Middle frontal gyrus (tissue), 1 donor: Measurements from ENCODE around the gene EIF5B.

Experiments
- DNase-seq: peaks from one replicate; pipeline ENCODE4 v3.0.0-alpha.2; 2015; ENCODE audit warnings: low spot score; ENCODE audit errors: extremely low spot score

The EIF5B gene

DNA sequence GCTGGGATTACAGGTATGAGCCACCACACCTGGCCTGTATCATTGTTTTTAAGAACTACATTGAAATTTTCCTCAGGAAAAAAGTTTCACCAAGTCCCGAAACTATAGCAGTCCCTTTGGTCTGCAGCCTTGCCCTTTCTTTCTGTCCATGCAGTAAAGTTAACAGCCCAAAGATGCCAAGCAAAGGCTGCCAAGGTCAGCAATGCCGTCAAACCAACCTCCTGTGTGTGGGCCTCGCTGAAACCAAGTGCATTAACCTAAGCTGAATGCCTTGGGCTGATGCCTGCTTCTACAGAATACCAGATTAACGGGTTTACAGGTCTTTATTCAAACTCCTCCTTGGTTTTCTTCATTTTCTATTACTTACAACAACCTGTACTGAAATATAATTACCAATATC lies 73.1 kb downstream of the EIF5B start:
- no peak for DNase-seq

DNA sequence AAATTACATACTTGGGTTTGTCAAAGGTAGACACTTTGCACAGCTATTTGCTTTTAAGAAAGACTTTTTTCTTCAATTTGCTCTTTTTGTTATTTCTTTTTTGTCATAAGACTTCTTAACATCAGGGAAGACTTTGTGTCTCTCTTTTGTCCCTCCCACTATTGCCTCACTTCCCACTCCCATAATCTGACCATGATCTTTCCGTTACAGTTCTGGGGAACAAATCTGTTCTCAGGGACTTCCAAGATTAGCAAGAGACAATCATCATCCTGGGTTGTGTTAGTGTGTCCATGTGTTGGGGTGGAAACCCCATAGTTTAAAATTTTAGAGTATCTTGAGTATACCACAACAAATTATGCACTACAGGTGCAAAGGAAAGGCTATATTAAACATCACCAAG lies 77.4 kb downstream of the EIF5B start:
- no peak for DNase-seq

DNA sequence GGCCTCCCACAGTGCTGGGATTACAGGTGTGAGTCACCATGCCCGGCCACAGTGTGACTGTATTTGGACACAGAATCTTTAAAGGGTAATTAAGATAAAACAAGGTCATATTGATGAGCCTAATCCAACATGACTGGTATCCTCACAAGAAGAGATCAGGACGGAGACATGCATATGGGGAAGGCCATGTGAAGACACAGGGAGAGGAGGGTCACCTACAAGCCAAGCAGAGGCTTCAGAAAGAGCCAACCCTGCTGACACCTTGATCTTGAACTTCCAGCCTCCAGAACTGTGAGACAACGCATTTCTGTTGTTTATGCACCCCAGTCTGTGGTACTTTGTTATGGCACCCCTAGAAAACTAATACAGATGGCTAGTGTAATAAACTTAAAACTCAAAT lies 80.2 kb downstream of the EIF5B start:
- no peak for DNase-seq

DNA sequence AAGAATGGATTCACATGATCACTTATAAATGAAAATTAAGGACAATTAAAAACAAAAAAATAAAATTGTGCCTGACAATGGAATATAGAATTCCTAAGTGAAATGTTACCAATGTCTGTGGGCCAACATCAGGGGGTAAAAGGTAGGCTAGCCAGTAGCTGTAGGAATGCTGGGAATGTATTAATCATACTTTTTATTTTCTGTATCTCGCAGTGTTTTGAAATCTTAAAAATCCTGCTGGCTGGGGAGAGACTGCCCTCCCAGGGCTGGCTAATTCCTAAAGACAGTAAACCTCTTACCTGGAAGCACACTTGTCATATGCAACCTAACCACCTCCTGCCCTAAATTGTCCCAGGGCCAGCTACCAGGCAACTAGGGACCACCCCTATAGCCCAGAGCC lies 82.8 kb downstream of the EIF5B start:
- no peak for DNase-seq

DNA sequence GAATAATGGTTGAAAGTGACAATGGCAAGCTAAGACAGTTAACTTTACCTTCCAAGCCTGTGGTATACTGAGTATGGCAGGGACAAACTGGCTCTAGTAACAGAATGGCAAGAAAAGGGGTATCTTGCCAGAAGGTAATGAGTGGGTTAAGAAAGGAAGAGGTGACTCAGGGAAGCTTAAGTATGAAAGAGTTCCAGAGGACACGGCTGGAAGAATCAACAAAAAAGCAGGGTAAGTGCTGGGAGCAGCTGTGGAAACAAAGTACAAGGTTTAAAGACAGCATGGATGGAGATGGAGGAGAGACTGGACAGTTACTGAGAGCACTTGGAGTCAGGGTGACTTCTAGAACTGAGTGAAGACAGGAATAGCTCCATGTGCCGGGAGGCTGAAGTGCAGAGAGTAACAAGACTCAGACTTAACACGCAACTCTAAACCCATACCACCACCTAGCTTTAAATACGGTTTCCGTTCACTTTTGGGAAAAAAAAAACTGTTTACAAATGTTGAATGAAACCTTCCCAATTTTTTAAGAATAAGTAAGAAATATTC lies 83.6 kb downstream of the EIF5B start:
- no peak for DNase-seq

DNA sequence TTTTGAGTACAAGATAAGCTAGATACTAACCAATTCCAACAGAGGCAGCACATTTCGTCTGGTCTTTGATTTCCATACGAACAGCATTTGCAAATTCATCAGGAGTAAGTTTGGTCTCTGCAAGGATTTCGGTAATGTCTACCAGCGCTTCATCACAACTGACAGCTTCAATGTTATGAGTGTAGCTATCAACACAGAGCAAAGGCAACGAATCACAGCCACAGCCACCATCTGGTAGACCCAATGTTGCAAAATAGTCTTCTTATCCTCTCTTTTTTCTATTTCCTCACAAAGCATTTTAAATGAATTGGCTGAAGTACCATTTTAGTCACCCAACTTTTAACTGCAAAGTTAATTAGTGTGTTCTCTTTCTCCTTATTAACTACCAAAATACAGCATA lies 84.3 kb downstream of the EIF5B start:
- no peak for DNase-seq

DNA sequence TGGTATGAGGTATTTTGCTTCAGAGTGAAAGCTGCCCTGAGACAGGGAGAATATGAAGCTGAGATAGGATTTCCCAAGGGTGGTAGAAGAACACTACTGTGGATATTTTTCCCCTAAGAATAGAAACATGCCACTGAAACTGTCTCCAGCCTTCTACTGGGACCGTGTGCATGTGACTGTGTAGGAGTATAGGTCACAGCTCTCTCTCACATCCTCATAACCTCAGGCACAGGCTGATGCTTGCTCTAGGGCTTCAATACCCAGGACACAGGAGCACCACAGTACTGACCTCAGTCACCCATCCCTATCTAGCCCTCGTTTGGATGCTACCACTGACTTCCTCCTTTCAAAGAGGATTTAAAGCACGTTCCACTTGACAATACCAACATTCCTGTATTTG lies 85.4 kb downstream of the EIF5B start:
- DNase-seq: no peak

DNA sequence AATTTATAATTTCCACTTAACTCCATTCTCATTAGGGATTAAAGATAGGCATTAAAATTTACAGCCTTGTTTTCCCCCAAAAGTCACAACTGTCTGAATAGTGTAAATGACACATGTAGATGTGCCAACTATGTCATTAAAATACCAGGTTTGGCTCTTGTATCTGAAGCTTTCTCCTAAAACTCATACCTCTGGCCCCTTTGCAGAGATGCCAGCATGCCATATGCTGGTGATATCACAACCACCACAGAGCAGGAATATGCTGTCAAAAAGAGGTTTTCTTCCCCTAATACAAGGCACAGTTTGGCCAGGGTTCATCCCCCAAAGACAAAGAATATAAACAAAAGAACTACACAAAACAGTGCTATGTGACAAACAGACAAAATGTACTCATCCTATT lies 87.2 kb downstream of the EIF5B start:
- DNase-seq: no peak

DNA sequence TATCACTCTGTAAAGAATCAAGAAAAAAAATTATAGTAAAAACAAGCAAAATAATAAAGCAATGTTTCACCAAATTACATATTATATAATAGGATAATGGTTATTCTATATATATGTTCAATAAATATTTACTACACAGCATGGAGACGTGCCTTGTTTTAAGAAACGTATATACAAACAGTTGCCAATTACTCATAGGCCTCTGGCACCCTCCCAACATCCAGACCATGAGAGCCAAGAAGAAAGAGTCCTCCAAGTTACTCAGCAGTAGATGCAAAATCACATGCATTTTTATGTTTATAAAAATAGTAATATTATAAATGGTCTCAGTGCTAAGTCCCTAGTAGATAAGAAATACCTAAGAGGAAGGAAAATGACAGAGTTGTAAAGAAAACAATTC lies 87.8 kb downstream of the EIF5B start:
- DNase-seq: no peak

DNA sequence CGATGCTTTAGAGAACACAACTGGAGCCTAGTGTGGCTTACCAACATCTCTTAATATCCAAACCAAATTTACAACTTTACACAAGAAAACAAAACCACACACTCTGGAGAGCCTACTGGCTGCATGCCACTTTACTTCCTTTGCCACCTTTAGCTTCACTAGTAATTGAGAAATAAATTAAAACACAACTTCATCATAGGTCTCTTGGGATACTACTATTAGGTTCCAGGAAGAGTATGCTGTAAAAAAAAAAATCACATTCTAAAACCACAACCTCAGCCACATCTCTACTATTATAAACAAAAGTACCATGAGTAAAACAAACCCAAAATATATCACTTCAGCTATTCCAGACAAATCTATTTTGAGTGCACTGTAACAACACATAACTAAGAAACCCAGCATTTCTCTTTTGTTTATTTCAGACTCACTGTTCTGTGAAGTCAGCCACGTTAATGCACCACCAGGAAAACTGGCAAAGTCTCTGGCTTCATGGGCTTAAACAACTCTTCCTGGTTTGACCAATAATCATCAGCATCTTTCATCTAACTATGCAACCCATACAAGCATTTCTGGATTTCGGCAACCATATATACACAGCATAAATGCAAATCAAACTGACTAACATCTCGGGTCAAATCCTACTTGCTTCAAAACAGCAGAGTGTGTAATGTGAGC lies 93.6 kb downstream of the EIF5B start:
- DNase-seq: no peak

DNA sequence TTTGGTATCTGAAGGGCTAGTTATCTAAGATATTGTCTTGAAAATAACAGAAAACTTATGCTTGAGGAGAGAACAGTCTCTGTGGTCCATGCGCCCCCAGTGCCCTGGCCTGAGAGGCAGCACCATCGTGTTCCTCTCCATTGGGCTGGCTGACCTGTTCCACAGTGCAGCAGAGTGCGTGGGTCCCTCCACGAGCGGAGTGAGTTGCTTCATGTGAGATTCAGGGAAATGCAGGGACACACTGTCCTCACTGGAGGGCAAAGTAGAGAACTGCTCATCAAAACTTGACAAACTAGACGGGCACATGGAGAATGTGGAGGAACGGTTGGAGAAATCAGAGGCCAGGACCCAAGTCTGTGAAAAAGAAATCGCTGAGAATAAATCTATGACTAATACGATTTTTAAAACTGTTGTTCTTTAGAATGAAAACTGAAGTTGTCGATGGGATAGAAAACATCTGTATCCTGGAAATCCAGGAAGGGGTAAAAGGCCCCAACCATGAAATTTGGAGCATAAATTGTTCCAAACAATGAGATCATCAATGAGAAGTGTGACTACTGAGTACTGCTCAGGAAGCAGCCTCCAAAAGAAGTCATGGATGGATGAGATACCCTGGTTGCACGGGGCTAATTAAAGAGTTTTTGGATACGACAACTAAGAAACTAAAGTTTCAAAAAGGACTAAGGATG lies 94.5 kb downstream of the EIF5B start:
- DNase-seq: no peak

DNA sequence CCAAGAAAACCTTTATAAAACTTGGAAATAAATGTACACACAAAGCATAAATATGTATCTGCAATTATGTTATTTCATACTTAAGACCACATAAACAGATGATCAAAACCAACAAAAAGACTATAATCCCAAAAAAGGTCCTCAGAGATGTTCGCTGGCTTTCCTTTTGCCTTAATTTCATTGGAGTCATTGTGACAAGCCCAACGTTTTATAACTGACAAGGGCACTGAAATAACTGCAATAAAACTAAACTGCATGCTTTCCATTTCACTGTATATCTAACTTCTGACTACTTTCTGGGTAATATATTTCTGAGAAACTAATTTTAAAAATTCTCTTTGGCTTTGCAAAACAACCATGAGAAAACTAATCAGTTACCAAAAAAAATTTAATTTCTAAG lies 96.2 kb downstream of the EIF5B start:
- no peak for DNase-seq

DNA sequence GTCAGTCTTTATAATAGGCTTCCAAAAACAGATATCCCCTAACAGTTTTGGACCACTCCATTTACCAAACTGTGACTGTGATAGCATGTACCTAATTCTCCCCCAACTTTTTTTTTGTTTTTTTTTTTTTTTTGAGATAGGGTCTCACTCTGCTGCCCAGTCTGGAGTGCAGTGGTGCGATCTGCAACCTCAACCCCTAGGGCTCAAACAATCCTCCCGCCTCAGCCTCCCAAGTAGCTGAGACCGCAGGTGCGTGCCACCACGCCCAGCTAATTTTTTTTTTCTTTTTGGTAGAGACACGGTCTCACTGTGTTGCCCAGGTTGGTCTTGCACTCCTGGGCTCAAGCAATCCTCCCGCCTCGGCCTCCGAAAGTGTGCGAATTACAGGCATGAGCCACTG lies 99.7 kb downstream of the EIF5B start:
- DNase-seq: no peak

DNA sequence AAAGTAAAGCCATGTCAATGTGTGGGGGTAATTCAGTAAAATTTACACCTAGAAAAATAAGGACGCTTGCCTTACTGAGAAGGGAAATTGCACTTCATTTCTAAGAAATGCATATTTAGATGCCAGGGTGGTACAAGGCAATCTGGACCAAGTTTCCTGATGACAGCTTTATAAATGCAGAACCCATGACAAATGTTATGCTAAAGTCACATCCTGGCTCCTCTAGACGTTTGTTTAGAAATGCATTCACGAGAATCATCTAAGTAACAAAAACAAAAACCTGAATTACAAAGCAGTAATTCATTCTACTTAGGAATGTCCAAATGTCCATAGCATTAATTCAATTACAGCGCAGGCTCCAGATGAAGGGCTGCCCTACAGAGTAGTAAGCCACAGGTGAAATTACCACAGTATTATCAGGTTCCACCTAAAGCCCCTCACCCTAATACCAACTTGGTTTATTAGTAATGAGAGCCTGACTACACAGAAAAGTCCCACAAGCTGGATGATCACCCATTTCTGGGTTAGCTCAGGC lies 102.8 kb downstream of the EIF5B start:
- DNase-seq: no peak

DNA sequence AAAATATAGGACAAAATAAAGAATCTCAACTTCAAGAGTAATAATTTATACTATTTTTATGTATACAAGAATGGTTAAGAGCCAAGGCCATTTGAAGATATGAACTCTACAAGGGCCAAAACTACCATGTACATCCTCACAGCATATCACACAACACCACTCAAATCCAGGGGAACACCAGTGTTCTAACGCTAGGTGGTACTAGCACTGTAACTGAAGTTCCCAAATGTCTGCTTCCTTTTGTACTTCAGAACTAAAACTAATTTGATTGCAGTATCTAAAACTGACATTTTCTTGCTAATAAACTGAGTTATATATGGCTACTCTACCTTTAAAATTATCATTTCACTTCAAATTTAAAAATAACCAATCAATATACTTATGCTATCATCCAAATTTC lies 105.6 kb downstream of the EIF5B start:
- no peak for DNase-seq

DNA sequence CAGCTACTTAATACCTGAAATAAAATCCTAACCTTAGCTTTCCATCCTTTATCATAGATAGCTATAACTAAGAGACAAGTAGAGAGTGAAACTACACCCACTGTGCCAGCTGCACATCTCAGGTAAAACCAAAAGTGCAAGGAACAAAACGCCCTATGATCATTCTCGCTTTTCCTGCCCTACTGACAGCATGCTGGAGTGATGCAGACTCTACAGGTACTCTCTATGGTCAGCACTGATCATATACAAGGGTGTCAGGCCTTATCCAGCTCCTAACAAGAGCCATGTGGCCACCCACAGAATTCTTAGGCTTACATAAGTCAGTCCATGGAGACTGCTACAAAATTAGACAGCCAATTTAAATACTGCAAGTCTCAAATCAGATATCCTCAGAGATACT lies 107.0 kb downstream of the EIF5B start:
- no peak for DNase-seq

DNA sequence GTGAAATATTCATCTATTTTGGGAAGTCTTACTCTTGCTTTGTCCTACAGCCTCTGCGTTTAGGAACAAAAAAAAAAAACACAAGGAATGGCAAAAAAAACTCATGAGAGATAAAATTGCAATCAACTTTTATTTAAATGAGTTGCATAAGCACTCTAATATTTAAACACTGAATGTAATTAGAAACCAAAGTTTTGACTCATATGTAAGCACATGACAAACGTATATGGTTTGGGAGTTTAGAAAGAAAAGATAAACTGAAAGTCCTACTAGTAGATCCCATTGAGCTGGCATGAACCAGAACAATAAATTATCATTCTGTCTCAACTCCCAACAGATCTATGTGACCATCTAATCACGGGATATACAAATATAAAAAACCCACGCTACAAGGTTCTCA lies 107.9 kb downstream of the EIF5B start:
- no peak for DNase-seq

DNA sequence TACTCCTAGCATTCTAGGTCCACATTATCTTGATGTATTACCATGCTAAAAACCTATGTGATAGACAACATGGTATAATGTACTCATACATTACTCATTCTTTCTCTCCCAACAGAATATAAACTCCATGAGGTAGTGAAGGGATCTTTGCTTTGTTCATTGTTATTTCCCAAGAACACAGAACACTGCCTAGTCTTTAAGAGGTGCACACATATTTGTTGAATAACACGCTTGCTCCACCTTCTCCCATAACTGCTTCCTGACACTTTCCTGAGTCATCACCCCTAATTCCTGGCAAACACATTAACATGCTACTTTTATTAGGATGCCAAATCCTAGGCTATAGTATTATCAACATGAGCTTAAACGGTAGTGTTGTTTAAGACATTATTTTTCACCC lies 111.4 kb downstream of the EIF5B start:
- DNase-seq: no peak

DNA sequence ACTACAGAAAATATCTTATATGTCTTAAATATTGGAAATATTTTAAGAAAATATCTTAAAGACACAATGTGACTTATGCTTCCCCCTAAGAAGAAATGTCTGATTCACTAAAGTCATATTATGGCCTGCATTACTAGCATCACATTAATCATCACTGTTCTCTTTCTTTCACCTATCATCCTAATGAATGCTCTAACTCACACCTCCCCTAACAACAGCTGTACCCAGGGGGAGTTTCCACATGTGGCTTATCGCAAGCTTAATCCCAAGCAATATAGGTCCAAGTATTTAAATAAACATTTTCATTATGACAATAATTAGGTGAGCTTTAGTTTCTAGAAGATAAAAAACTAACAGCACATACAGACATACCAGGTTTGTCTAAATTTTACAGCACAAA lies 113.0 kb downstream of the EIF5B start:
- DNase-seq: no peak
